Superior temporal gyrus (tissue), 1 donor: ENCODE results near the gene MAST3.

ENCODE experiments used
- DNase-seq: peaks from one replicate; pipeline ENCODE4 v3.0.0-alpha.2; 2016; ENCODE audit errors: extremely low spot score

The MAST3 gene

DNA sequence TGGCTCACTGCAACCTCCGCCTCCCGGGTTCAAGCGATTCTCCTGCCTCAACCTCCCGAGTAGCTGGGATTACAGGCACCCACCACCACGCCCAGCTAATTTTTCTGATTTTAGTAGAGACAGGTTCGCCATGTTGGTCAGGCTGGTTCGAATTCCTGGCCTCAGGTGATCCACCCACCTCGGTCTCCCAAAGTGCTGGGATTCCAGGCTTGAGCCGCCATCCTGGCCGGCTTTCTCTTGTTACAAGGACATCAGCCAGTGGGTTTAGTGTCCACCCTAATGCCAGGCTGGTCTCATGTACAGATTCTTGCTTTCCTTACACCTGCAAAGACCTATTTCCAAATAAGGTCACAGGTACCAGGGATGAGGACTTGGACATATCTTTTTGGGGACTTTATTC lies 62.2 kb downstream of the MAST3 start:
- DNase-seq, result no peak

DNA sequence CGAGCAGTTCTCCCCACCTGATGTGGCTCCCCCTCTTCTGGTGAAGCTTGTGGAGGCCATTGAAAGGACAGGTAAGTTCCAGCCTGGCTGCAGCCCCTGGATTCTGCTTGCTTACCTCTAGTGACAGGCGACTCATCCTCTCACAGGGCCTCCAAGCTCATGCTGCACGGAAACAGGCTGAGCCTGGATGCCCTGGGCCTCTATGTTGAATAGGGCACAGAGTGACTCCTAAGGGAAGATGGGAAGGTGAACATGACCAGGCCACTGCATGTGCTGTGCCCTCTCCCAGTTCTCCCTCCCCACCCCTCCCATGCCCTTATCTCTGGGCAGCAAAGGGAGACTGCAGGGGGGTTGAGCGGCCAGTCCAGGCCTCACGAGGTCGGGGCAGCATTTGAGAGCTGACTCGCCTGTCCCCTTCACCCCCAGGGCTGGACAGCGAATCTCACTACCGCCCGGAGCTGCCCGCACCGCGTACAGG lies 63.0 kb downstream of the MAST3 start:
- no peak for DNase-seq

DNA sequence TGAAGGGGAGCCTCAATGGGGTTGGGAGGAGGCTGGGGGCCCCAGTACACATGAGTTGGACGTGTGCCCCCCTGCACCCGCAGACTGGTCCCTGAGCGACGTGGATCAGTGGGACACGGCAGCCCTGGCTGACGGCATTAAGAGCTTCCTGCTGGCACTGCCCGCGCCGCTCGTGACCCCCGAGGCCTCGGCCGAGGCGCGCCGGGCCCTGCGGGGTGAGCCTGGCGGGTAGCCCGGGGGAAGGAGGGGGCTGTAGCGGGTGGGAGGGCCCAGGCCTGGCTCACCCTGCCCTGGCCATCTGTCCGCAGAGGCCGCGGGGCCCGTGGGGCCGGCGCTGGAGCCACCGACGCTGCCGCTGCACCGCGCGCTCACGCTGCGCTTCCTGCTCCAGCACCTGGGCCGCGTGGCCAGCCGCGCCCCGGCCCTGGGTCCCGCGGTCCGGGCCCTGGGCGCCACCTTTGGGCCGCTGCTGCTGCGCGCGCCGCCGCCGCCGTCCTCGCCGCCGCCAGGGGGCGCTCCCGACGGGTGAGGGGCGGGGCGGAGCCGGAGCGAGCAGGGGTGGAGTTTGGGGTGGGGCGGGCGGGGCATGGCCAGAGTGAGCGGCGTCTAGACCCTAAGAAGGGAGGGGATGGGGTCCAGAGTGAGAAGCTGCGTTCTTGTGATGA lies 63.5 kb downstream of the MAST3 start:
- peak; percentile 67 for DNase-seq

DNA sequence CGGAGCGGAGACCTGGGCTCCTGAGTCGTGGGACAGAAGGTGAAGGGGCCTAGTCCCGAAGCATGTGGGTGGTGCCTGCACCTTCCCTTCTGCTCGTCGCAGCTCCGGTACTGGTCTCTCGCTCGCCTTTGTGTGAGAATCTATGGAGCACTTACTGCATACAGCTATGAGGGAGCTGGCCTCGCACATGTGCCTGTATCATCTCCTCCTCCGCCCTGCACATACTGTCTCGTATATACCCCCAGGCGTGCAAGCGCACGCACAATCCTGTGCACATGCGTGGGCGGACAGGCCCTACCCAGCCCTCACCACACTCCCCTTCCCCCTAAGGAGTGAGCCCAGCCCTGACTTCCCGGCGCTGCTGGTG lies 64.0 kb downstream of the MAST3 start:
- no peak for DNase-seq

DNA sequence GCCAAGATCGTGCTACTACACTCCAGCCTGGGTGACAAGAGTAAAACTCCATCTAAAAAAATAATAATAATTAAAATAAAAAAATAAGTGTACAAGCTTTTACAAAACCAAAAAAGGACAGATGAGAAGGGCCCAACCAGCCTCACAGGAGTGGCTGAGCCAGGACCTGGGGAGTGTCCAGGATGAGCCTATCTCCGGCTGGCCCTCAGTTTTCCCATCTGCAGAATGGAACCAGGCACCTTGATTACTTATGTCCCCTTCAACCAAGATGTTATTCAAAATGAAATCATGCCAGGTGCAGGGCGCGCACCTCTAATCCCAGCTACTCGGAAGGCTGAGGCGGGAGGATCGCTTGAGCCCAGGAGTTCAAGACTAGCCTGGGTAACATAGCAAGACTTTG lies 66.5 kb downstream of the MAST3 start:
- no peak for DNase-seq

DNA sequence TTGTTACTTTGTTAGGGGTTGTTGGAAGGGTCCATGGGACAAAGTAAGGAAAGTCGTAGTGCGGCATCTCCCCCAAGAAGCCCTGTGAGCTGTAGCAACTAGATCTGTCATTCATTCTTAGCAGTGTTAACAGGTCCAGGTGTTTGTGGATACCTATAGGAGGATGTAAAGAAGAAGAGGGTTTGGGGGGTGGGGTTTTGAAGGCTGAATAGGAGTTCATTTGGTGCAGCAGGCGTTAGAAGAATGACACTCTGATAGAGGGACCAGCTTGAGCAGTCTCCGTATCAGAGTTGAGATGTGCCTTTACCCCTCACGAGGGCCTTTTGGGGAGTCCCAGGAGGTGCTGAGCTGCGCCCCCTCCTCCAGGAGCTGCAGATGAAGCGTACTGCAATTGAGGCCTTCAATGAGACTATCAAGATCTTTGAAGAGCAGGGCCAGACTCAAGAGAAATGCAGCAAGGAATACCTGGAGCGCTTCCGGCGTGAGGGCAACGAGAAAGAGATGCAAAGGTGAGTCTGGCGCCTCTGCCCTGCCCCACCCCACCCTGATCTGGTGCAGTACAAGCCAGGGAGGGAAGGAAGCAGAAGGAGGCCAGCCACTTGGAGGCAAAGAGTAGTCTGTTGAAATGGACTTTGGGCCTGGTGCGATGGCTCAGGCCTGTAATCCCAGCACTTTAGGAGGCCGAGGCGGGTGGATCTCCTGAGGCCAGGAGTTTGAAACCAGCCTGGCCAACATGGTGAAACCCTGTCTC lies 68.4 kb downstream of the MAST3 start:
- no peak for DNase-seq

DNA sequence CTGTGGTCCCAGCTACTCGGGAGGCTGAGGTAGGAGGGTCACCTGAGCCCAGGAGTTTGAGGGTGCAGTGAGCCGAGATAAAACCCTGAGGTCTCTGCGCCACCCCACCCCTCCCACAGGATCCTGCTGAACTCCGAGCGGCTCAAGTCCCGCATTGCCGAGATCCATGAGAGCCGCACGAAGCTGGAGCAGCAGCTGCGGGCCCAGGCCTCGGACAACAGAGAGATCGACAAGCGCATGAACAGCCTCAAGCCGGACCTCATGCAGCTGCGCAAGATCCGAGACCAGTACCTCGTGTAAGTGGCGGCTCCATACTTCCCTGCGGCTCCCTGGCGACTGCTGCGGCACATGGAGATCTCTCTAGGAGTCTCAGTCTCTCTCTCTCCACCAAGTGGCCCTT lies 69.4 kb downstream of the MAST3 start:
- DNase-seq, result no peak

DNA sequence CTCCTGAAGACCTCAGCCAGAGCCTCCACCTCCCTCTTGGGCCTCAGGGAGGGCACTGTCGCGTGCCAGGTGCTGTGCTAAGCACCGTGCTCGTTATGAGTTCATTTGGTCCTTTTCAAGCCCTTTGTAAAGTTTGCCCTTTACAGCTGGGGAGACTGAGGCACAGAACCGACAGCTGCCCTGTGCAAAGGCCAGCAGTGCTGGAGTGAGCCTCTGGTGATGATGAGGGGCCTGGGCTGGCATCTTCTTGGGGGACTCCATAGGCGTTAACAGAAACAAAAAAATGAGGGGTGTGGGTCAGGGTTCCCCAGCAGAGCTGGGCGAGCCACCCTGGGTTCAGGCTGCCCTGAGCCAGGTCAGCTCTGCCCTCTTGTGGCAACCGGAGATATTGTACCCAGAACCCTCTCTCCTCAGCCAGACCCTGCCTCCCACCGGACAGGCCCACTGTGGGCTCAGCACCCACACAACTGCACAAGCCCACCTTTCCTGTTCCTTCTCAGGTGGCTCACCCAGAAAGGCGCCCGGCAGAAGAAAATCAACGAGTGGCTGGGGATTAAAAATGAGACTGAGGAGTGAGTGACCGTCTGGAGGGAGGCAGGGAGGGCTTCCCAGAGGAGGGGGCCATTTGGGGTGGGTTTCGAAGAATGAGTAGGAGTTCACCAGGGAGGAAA lies 70.5 kb downstream of the MAST3 start:
- no peak for DNase-seq

DNA sequence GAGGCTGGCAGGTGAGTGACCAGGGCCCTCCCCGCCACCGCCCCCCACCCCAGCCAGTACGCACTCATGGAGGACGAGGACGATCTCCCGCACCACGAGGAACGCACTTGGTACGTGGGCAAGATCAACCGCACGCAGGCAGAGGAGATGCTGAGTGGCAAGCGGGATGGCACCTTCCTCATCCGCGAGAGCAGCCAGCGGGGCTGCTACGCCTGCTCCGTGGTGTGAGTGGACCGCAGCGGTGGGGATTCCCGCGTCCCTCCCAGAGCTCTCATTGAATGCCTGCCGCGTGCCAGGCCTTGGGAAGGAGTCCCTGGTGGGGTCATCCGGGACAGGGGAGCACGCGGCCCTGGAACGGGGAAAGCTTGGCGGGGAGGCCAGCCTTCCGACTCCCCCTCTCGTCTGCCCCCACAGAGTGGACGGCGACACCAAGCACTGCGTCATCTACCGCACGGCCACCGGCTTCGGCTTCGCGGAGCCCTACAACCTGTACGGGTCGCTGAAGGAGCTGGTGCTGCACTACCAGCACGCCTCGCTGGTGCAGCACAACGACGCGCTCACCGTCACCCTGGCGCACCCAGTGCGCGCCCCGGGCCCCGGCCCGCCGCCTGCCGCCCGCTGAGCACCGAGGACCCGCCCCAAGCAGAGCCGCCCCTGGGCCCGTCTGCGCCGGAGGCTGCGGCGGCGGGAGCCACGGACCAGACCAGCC lies 71.2 kb downstream of the MAST3 start:
- DNase-seq, result no peak

DNA sequence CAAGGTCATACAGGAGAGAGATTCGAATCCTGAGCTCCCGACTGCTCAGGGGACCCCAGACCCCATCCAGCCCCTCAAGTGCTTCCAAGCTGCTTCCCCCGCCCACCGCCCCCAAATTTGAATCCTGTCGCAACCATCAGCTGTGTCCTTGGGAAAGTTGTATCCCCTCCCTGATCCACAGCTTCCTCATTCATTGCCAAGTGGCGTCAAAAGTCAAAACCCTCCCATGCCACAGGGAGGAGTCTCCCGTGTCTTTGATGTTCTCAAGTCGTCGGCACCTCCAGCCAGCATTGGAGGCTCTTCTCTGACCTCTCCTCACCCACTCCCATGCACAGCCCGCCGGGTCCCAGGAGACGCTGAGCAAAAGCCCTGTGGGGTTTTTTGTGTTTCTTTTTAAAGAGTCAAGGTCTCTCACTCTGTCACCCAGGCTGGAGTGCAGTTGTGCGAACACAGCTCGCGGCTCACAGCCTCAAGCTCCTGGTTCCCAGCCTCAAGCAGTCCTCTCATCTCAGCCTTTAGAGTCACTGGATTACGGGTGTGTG lies 73.2 kb downstream of the MAST3 start:
- no peak for DNase-seq

DNA sequence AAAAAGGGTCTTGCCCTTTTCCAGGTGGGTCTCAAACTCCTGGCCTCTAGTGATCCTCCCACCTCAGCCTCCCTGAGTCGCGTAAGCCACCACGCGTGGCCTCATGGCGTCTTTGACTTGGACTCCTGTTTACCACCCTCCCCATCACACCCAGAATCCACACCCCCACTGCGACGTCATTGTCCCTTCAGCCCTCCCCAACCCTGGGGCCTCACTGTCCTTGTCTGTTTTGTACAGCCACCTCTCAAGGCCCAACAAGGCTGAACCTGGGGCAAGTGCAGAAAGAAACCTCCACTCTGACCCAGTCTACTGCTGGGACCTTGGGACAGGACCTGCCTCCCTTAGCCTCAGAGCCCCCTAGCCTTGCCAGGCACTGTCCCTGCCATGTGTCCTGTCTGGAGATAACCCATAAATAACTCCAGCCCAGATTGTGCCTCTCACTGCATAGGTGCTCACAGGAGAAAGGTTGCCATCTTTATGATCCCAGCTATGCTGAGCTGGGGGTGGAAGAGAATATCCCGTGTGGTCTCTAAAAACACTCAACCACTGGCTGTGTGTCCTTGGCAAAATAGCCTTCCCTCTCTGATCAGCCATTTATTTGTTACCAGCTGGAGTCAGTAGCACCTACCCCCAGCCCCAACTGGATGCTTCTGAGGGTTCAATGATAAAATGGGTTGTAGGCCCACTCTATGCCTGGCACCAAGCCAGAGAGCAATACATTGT lies 74.2 kb downstream of the MAST3 start:
- no peak for DNase-seq

DNA sequence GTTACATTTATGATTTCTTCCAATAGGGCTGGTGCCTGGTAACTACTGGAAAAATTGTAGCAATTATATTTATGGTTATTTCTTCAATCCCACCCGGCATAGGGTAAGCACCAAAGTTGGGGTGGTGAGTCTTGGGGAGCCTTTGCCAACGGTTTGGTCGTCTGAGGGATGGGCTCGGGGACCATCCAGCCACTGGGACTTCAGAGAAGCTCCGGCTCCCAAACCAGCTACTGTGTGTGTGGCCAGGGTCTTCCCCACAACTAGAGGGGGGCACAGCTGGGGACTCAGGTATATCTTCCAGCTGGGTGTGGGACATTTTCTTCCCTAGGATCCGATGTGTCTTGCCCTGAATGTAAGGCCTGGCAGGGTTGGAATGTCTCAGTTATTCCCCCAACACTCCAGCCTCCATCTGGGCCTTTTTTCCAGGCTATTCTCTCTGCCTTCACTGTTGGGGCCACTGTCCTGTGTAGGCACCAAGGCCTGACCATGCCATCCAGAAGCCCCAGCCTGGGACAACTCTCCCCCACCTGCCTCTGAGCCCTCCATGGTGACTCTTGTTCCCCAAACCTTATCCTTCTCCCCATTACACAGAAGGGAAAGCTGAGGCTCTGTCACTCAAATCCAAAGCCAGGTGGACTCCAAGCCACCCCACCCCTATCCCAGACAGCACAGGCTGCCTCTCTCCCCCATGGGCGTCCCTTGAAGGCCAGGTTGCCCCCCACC lies 74.9 kb downstream of the MAST3 start:
- no peak for DNase-seq

DNA sequence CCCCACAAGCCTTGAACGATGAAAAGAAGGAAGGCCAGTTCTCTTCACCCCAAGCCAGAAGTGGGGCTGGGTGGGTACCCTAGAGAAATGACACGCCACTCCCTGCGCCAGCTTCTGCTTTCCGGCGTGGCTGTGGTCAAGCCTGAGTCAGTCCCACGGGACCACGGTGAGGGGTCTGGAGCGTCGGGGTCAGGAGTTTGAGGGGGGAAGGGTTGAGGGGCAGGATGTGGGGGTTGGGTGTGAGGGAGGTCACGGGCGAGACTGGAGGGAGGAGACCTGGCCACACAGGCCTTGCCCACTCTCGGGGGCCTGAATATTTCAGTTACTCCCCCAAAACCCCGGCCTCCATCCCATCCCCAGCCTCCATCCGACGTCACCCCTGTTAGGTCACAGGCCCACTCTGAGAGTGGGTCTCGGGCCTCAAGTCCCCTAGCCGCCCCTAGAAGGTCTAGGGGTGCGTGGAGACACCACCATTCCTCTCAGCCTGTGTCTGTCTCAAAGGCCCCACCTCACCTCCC lies 75.5 kb downstream of the MAST3 start:
- no peak for DNase-seq

DNA sequence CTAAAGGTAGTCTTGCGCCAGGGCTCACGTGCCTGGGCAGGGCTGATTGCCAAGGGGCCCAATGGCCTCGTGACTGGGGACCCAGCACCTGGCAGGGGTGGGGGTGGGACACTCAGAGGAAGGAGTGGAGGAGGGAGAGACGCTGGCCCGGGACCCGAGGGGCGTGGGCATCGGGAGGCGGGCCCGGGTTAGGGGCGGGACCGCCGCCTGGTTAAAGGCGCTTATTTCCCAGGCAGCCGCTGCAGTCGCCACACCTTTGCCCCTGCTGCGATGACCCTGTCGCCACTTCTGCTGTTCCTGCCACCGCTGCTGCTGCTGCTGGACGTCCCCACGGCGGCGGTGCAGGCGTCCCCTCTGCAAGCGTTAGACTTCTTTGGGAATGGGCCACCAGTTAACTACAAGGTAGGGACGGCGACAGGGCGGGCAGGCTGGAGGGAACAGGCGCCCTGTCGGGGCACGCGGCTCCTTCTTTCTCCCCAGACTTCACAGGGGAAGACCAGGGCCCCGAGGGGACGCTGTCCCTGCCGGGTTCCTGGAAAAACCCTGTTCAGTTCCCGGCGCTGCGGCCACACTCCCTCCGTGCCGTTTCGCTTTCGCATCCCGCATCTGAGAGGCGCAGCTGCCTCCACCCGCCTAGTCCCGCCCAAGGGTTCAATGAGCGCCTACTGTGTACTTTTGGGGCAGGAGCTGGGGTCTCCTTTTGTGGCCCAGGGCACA lies 76.2 kb downstream of the MAST3 start, which contains the start of gene IFI30:
IFI30 (plus strand) TSS at position 242 of the 717 bp plus-strand sequence; CDS start at position 271, 29 bp downstream.
- DNase-seq, result no peak

DNA sequence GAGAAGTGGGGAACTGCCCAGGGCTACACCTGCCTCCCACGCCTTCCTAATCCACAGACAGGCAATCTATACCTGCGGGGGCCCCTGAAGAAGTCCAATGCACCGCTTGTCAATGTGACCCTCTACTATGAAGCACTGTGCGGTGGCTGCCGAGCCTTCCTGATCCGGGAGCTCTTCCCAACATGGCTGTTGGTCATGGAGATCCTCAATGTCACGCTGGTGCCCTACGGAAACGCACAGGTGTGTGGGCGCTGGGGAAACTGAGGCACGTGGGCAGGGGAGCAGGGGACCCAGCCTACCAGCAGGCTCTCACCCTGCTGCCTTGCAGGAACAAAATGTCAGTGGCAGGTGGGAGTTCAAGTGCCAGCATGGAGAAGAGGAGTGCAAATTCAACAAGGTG lies 77.4 kb downstream of the MAST3 start:
- no peak for DNase-seq

DNA sequence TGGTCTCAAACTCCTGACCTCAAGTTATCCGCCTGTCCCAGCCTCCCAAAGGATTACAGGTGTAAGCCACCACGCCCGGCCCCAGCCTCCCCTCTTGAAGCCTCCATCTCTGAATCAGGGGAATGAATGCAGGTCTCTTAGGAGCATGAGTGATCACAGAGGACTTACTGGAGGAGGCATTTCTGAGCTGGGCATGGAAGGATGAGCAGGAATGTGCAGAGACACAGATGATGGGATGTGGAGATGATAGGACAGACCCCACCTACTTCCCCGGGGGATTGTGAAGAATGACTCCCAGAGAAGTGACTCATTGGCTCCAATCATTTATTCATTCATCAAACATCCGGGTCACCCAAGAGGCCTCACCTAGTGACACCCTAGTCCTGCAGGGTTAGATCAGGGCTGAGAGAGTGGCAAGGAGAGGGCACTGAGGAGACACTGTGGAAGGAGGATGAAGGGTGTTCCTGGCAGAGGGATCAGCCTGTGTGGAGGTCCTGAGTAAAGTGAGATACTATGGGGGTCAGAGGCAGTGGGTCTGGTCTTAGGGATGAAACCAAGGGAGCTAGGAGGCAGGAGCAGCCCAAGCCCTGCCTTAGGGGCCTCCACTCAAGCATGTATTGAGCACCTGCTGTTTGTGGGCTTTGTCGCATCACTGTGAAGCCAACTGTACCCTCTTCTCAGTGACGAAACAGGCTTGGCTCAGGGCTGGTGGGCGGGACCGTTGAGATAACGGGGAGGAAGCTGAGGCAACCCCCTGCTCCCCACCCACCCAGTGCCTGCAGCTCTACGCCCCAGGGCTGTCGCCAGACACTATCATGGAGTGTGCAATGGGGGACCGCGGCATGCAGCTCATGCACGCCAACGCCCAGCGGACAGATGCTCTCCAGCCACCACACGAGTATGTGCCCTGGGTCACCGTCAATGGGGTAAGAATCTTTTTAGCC lies 79.1 kb downstream of the MAST3 start:
- DNase-seq, result no peak

DNA sequence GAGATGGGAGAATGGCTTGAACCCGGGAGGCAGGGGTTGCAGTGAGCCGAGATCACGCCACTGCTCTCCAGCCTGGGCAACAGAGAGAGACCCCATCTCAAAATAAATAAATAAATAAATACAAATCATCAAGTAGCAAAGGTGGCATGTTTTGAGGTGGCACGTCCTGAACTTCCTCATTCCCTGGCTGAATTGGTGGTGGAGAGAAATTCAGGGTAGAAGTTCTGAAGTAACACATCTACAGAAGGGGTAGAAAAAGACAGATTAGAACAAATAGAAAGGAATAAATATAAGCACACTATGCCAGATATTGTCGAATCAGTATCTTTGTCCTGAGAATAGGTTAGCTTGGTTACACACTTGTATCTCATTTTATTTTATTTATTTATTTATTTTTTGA lies 82.4 kb downstream of the MAST3 start:
- no peak for DNase-seq

DNA sequence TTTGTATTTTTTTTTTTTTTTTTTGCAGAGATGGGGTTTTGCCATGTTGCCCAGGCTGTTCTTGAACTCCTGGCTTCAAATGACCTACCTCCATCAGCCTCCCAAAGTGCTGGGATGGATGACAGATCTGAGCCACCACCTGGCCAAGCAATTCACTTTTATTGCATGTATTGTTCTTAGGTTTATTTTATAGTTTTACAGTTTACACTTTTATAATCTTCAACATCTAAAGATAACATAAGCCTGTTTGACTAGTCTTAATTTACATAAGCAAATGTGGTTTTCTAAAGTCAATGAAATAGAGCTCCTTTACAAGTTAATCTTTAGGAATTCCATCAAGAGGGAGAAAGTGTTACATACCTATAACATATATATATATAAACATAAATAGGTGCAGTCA lies 86.0 kb downstream of the MAST3 start:
- DNase-seq, result no peak

DNA sequence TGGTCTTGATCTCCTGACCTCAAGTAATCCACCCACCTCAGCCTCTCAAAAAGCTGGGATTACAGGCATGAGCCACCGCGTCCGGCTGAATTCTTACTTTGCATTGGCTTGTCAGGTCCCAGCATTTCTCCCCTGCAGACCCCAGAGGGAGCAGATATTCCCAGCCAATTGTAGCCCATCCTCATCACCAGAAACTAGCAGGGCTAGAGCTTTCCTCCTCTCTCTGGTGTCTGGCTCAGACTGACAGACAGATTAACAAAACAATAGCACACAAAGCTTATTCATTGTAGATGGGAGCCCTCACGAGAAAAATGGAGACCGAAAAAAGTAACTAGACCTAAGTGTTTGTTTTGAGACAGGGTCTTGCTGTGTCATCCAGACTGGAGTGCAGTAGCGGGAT lies 88.0 kb downstream of the MAST3 start:
- no peak for DNase-seq
